Endothelial cell (in vitro differentiated cells): ENCODE measurements around the gene ST8SIA5. TPM values are rescaled to one million over a fixed set of nuclear protein-coding genes. Genes with fewer than 3 reads are reported as not detected.

Source experiments
- DNase-seq: peaks from one replicate; pipeline ENCODE4 v3.0.0; 2021; ENCODE audit warnings: low spot score
- H3K27ac Mint-ChIP-seq: one replicate; pipeline ENCODE4 v1.8.0; 2021; ENCODE audit warnings: mixed read lengths, inconsistent platforms; ENCODE audit not compliant: unreplicated experiment
- H3K27me3 Mint-ChIP-seq: one replicate; pipeline ENCODE4 v1.8.0; 2021; ENCODE audit warnings: mild to moderate bottlenecking, moderate library complexity, mixed read lengths, inconsistent platforms; ENCODE audit not compliant: unreplicated experiment
- H3K36me3 Mint-ChIP-seq: one replicate; pipeline ENCODE4 v1.8.0; 2021; ENCODE audit warnings: mild to moderate bottlenecking, low read depth, mixed read lengths, inconsistent platforms; ENCODE audit not compliant: unreplicated experiment
- H3K4me1 Mint-ChIP-seq: one replicate; pipeline ENCODE4 v1.8.0; 2021; ENCODE audit warnings: mild to moderate bottlenecking, mixed read lengths, inconsistent platforms; ENCODE audit not compliant: unreplicated experiment
- H3K4me3 Mint-ChIP-seq: one replicate; pipeline ENCODE4 v1.8.0; 2021; ENCODE audit warnings: mild to moderate bottlenecking, mixed read lengths, inconsistent platforms; ENCODE audit not compliant: unreplicated experiment
- H3K9me3 Mint-ChIP-seq: one replicate; pipeline ENCODE4 v1.8.0; 2021; ENCODE audit warnings: mixed read lengths, inconsistent platforms; ENCODE audit not compliant: unreplicated experiment
- total RNA-seq: library from RNA; stranded (reverse); fragmentation: NEBNext Ultra II Directional; extraction: Animal tissue kit (Norgen Biotek cat#: 25700); gene quantifications from one replicate; pipeline ENCODE4 v1.2.1, GENCODE V29; 2021; ENCODE audit not compliant: unreplicated experiment
- TF ChIP-seq, protein P1 (sequence below): fragments of 200-600 bp; sonication (generic); IDR thresholded peaks from one replicate; pipeline ENCODE4 v1.5.0; 2021; ENCODE audit warnings: antibody characterized with exemption; ENCODE audit not compliant: unreplicated experiment

Gene ST8SIA5
- total RNA-seq, 1 donor from 2014 or later = 0.49 TPM

DNA sequence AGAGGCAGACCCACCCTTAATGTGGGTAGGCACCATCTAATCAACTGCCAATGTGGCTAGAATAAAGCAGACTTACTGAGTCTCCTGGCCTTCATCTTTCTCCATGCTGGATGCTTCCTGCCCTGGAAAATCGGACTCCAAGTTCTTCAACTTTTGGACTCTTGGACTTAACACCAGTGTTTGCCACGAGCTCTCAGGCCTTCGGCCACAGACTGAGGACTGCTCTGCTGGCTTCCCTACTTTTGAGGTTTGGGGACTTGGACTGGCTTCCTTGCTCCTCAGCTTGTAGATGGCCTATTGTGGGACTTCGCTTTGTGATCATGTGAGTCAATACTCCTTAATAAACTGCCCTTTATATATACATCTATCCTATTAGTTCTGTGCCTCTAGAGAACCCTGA is 21.9 kb downstream of the ST8SIA5 start:
- DNase-seq = no peak
- H3K4me1 Mint-ChIP-seq = peaks cover 6% of the 10 kb centered on the region
- H3K27me3 Mint-ChIP-seq = peaks cover 5% of the 10 kb centered on the region
- TF ChIP-seq, protein P1, sequence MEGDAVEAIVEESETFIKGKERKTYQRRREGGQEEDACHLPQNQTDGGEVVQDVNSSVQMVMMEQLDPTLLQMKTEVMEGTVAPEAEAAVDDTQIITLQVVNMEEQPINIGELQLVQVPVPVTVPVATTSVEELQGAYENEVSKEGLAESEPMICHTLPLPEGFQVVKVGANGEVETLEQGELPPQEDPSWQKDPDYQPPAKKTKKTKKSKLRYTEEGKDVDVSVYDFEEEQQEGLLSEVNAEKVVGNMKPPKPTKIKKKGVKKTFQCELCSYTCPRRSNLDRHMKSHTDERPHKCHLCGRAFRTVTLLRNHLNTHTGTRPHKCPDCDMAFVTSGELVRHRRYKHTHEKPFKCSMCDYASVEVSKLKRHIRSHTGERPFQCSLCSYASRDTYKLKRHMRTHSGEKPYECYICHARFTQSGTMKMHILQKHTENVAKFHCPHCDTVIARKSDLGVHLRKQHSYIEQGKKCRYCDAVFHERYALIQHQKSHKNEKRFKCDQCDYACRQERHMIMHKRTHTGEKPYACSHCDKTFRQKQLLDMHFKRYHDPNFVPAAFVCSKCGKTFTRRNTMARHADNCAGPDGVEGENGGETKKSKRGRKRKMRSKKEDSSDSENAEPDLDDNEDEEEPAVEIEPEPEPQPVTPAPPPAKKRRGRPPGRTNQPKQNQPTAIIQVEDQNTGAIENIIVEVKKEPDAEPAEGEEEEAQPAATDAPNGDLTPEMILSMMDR = no peak
- no peak overlapping the region for H3K4me3 Mint-ChIP-seq
- no peaks in the 10 kb centered on the region for H3K9me3 Mint-ChIP-seq
- peaks cover 8% of the 10 kb centered on the region for H3K36me3 Mint-ChIP-seq
- no peak overlapping the region for H3K27ac Mint-ChIP-seq

DNA sequence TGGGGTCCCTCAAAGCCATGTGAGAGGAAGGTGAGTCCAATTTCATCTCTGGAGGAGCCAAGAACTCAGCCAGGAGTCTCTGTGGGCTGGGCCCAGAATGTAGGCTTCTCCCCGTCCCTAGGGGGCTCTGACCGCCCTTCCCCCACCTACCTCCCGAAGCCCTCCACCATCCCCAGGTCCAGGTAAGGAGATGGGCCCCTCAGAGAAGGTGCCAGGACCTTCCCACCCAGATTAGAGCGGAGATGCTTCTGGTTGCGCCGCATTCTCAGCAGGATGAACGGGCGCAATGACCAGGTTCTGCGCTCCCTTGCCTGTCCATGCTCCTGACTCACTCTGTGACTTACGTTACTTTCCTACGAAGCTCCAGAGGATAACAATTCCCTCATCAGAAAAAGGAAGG is 23.0 kb downstream of the ST8SIA5 start:
- H3K9me3 Mint-ChIP-seq = peaks cover 8% of the 10 kb centered on the region
- peaks cover 5% of the 10 kb centered on the region for H3K4me1 Mint-ChIP-seq
- no peak overlapping the region for H3K4me3 Mint-ChIP-seq
- DNase-seq = no peak
- H3K36me3 Mint-ChIP-seq = peaks cover 14% of the 10 kb centered on the region
- H3K27ac Mint-ChIP-seq = no peak overlapping the region
- TF ChIP-seq, protein P1 = no peak
- peaks cover 8% of the 10 kb centered on the region for H3K27me3 Mint-ChIP-seq

DNA sequence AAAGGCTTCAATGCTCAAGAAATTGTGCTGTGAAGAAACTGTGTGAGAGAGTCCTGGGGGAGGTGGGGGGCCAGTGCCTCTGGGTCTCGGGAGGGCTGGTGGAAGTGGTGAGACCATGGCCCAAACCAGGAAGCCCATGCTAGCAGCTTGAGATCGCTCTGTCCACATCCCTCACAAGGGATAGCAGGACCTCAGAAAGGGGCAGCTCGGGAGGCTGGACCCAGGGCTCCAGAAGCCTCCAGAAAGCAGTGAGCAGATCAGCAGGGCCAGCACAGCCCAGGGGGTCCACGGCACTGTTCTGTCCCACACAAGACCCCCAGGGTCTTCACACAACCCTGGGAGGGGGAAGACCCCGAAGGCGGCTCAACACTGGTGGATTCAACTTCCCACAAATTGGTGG is 24.1 kb downstream of the ST8SIA5 start:
- H3K4me3 Mint-ChIP-seq = no peak overlapping the region
- TF ChIP-seq, protein P1 = no peak
- no peak overlapping the region for H3K27ac Mint-ChIP-seq
- no peaks in the 10 kb centered on the region for H3K4me1 Mint-ChIP-seq
- peaks cover 10% of the 10 kb centered on the region for H3K9me3 Mint-ChIP-seq
- H3K27me3 Mint-ChIP-seq = peaks cover 8% of the 10 kb centered on the region
- peaks cover 15% of the 10 kb centered on the region for H3K36me3 Mint-ChIP-seq
- no peak for DNase-seq

DNA sequence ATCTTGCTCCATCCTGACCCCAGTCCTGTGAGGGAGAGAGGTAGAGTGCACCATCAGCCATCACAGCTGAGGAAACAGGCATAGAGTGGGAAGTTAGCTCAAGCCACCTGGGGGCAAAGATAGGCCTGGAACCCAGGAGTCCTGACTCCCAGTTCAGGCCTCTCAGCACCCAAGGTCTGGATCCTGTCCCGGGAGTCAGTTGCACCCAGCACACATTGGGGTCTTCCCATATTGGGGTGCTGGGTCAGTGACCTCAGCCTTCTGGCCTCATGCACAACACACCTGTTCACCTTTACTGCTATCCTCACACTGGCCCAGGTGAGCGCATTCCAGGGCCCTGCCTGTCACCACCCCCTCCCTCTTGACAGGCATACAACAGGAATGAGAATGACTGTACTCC is 24.7 kb downstream of the ST8SIA5 start:
- no peak overlapping the region for H3K4me3 Mint-ChIP-seq
- H3K9me3 Mint-ChIP-seq = peaks cover 10% of the 10 kb centered on the region
- H3K27ac Mint-ChIP-seq = no peak overlapping the region
- DNase-seq = no peak
- H3K4me1 Mint-ChIP-seq = no peaks in the 10 kb centered on the region
- peaks cover 8% of the 10 kb centered on the region for H3K27me3 Mint-ChIP-seq
- peaks cover 15% of the 10 kb centered on the region for H3K36me3 Mint-ChIP-seq
- TF ChIP-seq, protein P1 = no peak

DNA sequence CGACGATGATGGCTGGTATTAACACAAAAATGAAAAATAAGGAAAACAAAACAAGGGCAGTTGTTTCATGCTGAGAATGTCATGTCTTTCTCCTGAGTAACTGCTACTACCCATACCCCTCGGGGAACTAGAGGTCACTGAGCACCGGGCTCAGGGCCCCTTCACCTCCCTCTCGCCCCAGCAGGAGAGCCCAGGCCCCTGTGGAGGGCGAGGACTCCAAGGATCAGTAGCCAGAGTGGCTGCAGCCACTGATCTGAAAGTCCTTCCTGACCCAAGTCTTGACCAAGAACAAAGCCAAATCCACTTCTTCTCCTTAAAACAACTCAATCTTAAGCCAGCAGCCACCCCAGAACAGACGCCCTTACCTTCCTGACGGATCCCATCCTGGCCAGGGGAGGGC is 25.5 kb downstream of the ST8SIA5 start:
- H3K9me3 Mint-ChIP-seq = peaks cover 10% of the 10 kb centered on the region
- H3K27ac Mint-ChIP-seq = no peak overlapping the region
- peaks cover 6% of the 10 kb centered on the region for H3K27me3 Mint-ChIP-seq
- no peaks in the 10 kb centered on the region for H3K4me1 Mint-ChIP-seq
- peaks cover 15% of the 10 kb centered on the region for H3K36me3 Mint-ChIP-seq
- TF ChIP-seq, protein P1 = no peak
- no peak for DNase-seq
- no peak overlapping the region for H3K4me3 Mint-ChIP-seq
